Right lung (tissue), 5 donors: ENCODE data around the gene DCK. TPM values are rescaled to one million over a fixed set of nuclear protein-coding genes. Genes with fewer than 3 reads are reported as not detected.
"Not testable (repeated sequence)": the region's sequence is repeated elsewhere in the genome, so short reads cannot be mapped to it uniquely, and the experiment has no call there.

Source experiments
- DNase-seq, 2 donors: peaks; one replicate each; pipeline ENCODE4 v3.0.0-alpha.2; 2013
- polyA plus RNA-seq, 5 donors: library from polyadenylated mRNA; unstranded; fragments of 120-200 nt; gene quantifications; one replicate each; pipeline versions ENCODE4 v1.2.1 to v1.2.3, GENCODE V29; 2013; ENCODE audit warnings: inconsistent platforms in 1 of 5, low replicate concordance in 1 of 5; ENCODE audit not compliant: insufficient read length in 5 of 5, insufficient read depth in 1 of 5

Gene DCK
- polyA plus RNA-seq, 5 donors = 29.2 to 47.0 (median 35.8) TPM

DNA sequence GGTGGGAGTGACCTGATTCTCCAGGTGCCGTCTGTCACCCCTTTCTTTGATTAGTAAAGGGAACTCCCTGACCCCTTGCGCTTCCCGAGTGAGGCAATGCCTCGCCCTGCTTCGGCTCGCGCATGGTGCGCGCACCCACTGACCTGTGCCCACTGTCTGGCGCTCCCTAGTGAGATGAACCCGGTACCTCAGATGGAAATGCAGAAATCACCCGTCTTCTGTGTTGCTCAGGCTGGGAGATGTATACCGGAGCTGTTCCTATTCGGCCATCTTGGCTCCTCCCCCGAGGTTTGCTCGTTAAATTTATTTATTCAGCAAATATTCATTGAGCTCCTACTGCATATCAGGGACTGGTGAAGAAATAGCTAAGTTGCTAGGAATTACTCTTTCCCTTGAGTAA, 66.1 kb downstream of the DCK start:
- DNase-seq = not testable (repeated sequence)

- DNase-seq = no peak
These were observed 69.0 kb downstream of the DCK start for GRCh38 chr4:71062436-71062835.

- DNase-seq = no peak
These were observed 70.3 kb downstream of the DCK start for GRCh38 chr4:71063711-71064110.

GRCh38 chr4:71064521-71064920, 71.1 kb downstream of the DCK start:
- DNase-seq = no peak

GRCh38 chr4:71065991-71066510, 72.6 kb downstream of the DCK start:
- no peak for DNase-seq

DNA sequence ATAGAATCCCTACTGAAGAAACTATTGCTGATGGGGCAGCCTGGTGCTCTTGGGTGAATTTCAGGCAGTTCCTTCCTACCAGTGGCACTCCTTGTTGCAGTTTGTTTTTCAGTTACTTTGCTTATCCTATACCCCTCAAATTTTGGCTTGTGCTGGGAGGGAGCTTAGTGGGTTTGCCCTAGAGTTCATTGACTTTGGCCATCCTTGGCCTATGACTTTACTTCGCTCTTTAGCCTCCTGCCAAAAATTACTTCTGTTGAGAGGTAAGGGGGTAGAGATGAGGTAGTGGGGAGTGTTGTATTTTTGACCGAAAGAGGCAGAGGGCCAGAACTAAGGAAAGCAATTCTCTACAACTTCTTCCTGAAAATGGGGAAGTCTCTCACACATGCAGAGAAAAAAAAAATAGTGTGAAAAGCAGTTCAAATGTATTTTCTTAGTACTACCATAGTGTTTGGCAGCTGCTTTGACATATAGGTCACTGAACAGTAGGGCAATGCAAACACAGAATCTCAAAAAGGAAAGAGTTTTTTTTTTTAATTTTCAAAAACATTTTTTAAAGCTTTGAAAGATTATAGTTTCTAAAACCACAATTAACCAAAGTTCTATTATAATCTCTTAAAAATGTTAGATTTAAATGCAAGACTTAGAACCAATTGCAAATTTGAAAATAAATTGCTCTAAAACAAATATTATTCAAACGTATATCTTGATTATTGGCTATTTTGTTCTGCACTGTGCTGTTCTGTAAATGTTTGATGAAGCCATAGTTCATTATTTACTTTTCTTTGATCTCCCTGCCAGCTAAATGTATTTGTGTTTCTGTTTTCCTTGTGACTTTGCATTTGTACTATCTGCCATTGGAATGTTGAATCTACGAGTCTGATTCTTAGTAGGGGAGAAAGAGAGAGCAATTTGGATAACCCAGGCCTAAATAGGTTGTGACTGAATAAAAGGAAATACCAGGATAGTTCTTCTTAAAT, 73.6 kb downstream of the DCK start:
- DNase-seq = no peak

GRCh38 chr4:71069063-71069462, 75.6 kb downstream of the DCK start:
- DNase-seq = no peak

GRCh38 chr4:71070015-71070414, 76.6 kb downstream of the DCK start:
- no peak for DNase-seq

GRCh38 chr4:71074452-71075299, 81.2 kb downstream of the DCK start:
- peak in 1 of 2 donors; percentile 6 for DNase-seq

Other genes with a start within 250 kb of the DCK start
- gene GRSF1, start 153.8 kb upstream of the DCK start, polyA plus RNA-seq = 100 to 1,000 TPM; 122 to 138 (median 133) TPM
- 10 to 100 TPM; 31.2 to 53.5 (median 45.5) TPM for gene MOB1B, start 91.3 kb upstream of the DCK start, polyA plus RNA-seq